ENCODE results near the gene LMTK3.
A peak's percentile ranks its signal among the peaks of the same experiment; 100 is the strongest.

Gene LMTK3

DNA sequence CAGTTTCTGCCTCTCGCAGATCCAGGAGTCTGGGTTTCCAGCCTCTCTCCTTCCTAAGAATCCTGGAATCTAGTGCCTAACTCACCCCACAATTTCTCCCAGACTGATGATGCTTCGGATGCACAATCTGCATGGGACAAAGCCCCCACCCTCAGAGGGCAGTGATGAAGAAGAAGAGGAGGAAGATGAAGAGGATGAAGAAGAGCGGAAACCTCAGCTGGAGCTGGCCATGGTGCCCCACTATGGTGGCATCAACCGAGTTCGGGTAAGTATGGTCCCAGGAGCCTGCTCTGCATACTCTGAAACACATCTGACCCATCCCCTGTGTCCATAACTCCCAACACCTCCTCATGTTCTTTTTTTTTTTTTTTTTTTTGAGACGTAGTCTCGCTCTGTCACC, 65.1 kb downstream of the LMTK3 start:
- peaks cover 45% of the 10 kb centered on the region for H3K36me3 Mint-ChIP-seq (ENCODE audit: low read depth)

DNA sequence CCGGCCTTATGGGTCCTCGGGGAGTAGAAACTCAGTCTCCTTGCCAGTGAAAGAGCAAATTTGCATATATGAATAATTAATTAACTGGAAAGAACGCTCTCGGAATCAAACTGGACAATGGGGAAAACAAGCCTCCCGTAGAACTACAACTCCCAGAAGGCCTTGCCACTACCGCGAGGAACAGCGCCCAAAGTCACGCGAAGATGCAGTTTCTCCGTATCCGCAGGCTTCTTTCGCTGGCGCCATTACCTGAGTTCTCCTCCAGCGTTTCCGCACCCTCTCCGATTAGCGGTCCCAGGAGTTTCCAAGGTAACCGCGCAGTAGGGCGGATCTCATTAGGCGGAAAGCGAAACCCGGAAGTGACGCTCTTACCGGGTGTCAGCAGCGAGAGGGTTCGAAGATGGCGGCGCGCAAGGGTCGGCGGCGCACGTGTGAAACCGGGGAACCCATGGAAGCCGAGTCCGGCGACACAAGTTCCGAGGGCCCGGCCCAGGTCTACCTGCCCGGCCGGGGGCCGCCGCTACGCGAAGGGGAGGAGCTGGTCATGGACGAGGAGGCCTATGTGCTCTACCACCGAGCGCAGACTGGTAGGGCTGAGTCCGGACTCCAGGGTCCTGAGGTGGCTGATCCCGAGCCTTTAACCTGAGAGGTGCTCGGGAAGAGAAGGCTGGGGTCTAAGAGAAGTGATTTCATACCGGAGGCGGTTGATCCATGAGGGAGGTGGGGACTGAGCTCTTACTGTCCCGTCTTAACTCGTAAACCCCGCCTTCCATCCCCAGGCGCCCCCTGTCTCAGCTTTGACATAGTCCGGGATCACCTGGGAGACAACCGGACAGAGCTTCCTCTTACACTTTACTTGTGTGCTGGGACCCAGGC, 65.8 kb downstream of the LMTK3 start, which contains the start of gene GRWD1:
Gene GRWD1 (plus strand): TSS at position 378 of the 876 bp plus-strand sequence. CDS start 23 bp downstream, at position 401.
- Mint-ChIP-seq H3K36me3 (ENCODE audit: low read depth) (peaks cover 37% of the 10 kb centered on the region), H3K27me3 (peaks cover 23% of the 10 kb centered on the region), H3K4me1 (ENCODE audit: low read depth) (peaks cover 38% of the 10 kb centered on the region), H3K9me3 (no peaks in the 10 kb centered on the region), H3K4me3 (peak within 1 kb of the TSS; percentile 88), H3K27ac (peak within 1 kb of the TSS; percentile 95)

More for the DNA sequence above, 65.1 kb downstream of the LMTK3 start:
- Mint-ChIP-seq H3K27ac (peak overlapping the region; percentile 95), H3K4me3 (peak overlapping the region; percentile 88), H3K27me3 (peaks cover 18% of the 10 kb centered on the region), H3K9me3 (no peaks in the 10 kb centered on the region), H3K4me1 (ENCODE audit: low read depth) (peaks cover 38% of the 10 kb centered on the region)

DNA sequence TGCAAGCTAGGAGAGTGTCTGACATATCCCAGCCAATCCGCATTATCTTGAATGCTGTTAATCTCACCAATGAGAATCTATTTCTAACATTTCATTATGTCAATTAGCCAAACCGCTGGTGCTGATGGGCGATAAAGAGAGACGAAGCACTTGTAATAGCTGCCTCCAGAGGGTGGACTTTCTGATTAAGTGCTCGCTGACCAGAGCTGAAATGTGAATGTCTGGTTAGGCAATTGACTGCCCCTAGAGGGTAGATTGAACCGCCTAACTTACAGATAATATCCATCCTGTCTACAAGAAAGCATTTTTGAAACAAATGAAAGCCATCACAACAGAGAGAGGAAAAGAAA, 66.4 kb downstream of the LMTK3 start:
- H3K36me3 Mint-ChIP-seq (ENCODE audit: low read depth), result peaks cover 34% of the 10 kb centered on the region

DNA sequence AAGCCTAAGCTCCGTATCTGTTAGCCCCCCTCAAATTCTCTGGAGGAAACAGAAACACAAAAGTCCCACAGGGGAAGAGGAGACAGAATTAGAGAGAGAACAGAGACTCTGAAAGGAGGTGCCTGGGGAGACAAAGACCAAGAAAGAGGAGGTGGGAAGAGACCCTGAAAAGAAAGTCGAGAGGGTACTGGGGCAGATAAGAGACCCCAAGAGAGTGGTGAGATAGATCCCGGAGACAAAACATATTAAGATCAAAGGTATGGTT, 66.8 kb downstream of the LMTK3 start:
- Mint-ChIP-seq H3K4me3 (peak overlapping the region; percentile 88), H3K4me1 (ENCODE audit: low read depth) (peaks cover 38% of the 10 kb centered on the region), H3K27me3 (peaks cover 27% of the 10 kb centered on the region), H3K27ac (peak overlapping the region; percentile 95), H3K9me3 (no peaks in the 10 kb centered on the region), H3K36me3 (ENCODE audit: low read depth) (peaks cover 34% of the 10 kb centered on the region)

More for the DNA sequence above, 66.4 kb downstream of the LMTK3 start:
- Mint-ChIP-seq H3K4me3 (peak overlapping the region; percentile 88), H3K27ac (peak overlapping the region; percentile 95), H3K4me1 (ENCODE audit: low read depth) (peaks cover 38% of the 10 kb centered on the region), H3K9me3 (no peaks in the 10 kb centered on the region), H3K27me3 (peaks cover 27% of the 10 kb centered on the region)

DNA sequence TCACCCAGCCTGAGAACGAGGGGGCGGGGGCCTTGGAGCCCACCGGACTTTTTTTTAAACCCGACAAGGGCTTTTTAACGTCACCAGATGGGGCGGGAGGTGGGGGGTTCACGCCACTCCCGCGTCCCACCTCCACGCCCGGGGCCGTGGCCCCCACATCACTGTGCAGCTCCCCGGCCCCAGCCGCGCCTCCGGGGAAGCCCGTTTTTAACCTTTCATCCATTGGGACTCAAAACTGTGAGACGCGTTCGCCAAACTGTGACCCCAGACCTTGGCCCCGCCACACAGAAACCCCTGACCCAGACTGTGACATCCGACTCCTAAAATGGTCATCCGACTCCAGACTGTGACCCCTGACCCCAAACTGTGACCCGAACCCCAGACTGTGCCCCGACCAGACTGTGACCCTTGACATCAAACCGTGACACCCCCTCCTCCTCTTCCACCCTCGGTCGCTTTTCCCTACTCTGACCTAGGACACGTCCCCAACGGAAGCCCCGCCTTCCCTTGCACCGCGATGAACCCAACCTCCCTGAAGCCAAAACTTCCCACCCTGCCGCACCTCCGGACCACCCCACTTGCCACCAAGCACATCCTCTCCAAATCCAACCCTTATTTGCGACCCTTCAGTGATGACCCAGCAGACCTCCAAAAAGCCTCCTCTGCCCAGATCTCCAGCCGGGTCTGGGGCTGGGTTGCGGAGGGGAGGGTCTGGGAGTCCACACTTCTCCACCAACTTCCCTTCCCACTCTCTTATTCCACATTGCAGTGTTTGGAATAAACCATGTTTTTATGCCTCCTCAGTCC, 67.3 kb downstream of the LMTK3 start:
- no peaks in the 10 kb centered on the region for H3K9me3 Mint-ChIP-seq
- H3K4me1 Mint-ChIP-seq (ENCODE audit: low read depth), result peaks cover 38% of the 10 kb centered on the region
- peaks cover 30% of the 10 kb centered on the region for H3K36me3 Mint-ChIP-seq (ENCODE audit: low read depth)
- peak overlapping the region; percentile 88 for H3K4me3 Mint-ChIP-seq
- H3K27ac Mint-ChIP-seq, result peak overlapping the region; percentile 95
- H3K27me3 Mint-ChIP-seq, result peaks cover 30% of the 10 kb centered on the region

DNA sequence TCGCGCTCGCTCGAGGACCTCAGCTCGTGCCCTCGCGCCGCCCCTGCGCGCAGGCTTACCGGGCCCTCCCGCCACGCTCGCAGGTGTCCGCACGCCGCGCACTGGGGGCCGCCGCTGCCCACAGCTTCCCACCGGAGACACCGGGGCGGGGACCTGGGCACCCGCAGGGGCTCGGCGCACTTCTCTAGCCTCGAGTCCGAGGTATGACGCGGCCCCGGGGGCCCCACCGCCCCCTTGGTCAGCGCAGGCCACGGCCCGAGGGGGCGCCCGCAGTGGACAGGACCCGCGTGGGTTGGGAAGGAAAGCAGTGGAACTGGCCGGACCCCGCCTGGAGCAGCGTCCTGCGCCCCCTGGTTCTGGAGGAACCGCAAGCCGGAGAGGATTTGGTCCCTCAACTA, 67.9 kb downstream of the LMTK3 start:
- no peak overlapping the region for H3K4me3 Mint-ChIP-seq
- peaks cover 38% of the 10 kb centered on the region for H3K4me1 Mint-ChIP-seq (ENCODE audit: low read depth)
- no peaks in the 10 kb centered on the region for H3K9me3 Mint-ChIP-seq
- peaks cover 33% of the 10 kb centered on the region for H3K27me3 Mint-ChIP-seq
- H3K36me3 Mint-ChIP-seq (ENCODE audit: low read depth), result peaks cover 24% of the 10 kb centered on the region
- H3K27ac Mint-ChIP-seq, result no peak overlapping the region

DNA sequence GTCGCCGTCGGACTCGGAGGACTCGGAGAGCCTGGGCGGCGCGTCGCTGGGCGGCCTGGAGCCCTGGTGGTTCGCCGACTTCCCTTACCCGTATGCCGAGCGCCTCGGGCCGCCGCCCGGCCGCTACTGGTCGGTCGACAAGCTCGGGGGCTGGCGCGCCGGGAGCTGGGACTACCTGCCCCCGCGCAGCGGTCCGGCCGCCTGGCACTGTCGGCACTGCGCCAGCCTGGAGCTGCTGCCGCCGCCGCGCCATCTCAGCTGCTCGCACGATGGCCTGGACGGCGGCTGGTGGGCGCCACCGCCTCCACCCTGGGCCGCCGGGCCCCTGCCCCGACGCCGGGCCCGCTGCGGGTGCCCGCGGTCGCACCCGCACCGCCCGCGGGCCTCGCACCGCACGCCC, 68.4 kb downstream of the LMTK3 start:
- Mint-ChIP-seq H3K27me3 (peaks cover 33% of the 10 kb centered on the region), H3K9me3 (no peaks in the 10 kb centered on the region)

DNA sequence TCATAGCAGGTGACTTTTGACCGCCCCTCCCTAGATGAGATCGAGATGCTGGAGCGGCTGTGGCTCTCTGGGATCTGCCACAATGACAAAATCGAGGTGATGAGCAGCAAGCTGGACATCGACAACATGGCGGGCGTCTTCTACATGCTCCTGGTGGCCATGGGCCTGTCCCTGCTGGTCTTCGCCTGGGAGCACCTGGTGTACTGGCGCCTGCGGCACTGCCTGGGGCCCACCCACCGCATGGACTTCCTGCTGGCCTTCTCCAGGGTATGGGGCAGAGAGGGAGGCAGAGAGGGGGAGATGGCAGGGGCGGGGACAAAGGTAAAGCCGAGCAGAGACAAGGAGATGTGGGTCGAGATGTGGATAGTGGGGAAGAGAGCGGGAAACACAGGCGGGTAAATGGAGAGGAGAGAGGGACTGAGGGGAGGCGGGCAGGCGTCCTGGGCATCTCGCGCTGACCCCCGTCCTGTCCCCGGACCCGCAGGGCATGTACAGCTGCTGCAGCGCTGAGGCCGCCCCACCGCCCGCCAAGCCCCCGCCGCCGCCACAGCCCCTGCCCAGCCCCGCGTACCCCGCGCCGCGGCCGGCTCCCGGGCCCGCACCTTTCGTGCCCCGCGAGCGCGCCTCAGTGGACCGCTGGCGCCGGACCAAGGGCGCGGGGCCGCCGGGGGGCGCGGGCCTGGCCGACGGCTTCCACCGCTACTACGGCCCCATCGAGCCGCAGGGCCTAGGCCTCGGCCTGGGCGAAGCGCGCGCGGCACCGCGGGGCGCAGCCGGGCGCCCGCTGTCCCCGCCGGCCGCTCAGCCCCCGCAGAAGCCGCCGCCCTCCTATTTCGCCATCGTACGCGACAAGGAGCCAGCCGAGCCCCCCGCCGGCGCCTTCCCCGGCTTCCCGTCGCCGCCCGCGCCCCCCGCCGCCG, 69.3 kb downstream of the LMTK3 start:
- Mint-ChIP-seq H3K36me3 (ENCODE audit: low read depth) (peaks cover 10% of the 10 kb centered on the region), H3K27me3 (peaks cover 40% of the 10 kb centered on the region), H3K4me3 (no peak overlapping the region), H3K4me1 (ENCODE audit: low read depth) (peaks cover 27% of the 10 kb centered on the region), H3K27ac (no peak overlapping the region), H3K9me3 (no peaks in the 10 kb centered on the region)

More for the DNA sequence above, 68.4 kb downstream of the LMTK3 start:
- H3K4me3 Mint-ChIP-seq, result no peak overlapping the region
- peaks cover 19% of the 10 kb centered on the region for H3K36me3 Mint-ChIP-seq (ENCODE audit: low read depth)
- H3K27ac Mint-ChIP-seq, result no peak overlapping the region
- peaks cover 36% of the 10 kb centered on the region for H3K4me1 Mint-ChIP-seq (ENCODE audit: low read depth)

DNA sequence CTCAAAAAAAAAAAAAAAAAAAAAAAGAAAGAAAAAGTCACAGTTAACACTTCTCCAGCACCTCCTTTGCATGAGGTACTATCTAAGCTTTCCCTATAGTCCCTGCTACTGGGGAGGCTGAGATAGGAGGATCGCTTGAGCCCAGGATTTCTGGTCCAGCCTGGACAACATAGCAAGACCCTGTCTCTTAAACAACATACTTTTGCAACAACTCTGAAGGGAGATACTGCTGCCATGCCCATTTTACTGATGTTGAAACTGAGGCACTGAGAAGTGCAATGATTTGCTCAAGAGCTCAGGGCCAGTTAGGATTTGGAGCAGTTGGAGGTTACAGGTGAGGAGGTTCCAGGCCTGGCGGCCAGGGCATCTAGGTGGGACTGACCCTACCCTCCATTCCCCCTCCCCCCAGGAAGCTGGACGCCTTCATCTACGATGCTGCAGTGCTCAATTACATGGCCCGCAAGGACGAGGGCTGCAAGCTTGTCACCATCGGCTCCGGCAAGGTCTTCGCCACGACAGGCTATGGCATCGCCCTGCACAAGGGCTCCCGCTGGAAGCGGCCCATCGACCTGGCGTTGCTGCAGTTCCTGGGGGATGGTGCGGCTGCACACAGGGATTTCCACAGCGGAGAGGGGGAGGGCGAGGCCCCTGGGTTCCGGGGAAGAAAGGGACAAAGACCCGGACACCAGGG, 70.1 kb downstream of the LMTK3 start:
- Mint-ChIP-seq H3K36me3 (ENCODE audit: low read depth) (peaks cover 7% of the 10 kb centered on the region), H3K4me3 (no peak overlapping the region), H3K27me3 (peaks cover 41% of the 10 kb centered on the region), H3K9me3 (no peaks in the 10 kb centered on the region), H3K27ac (no peak overlapping the region), H3K4me1 (ENCODE audit: low read depth) (peaks cover 24% of the 10 kb centered on the region)

DNA sequence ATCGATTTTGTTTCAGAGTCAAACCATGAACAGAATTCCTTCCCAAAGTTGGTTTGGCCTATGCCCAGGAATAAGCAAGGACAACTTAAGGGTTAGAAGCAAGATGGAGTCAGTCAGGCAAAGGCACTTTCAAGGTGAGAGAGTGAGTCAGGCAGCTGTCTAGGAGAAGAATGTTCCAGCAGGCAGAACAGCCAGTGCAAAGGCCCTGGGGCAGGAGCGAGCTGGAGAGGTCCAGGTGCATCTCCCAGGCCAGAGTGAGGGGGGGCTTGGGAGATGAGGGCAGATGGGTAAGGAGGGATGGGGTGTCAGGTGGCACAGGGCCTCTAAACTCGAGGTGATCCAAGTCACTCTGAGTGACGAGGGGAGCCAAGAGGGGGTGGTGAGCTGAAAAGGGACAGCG, 75.0 kb downstream of the LMTK3 start:
- no peaks in the 10 kb centered on the region for H3K9me3 Mint-ChIP-seq
- H3K4me1 Mint-ChIP-seq (ENCODE audit: low read depth), result no peaks in the 10 kb centered on the region
- H3K4me3 Mint-ChIP-seq, result no peak overlapping the region
- H3K27me3 Mint-ChIP-seq, result peaks cover 32% of the 10 kb centered on the region
- H3K27ac Mint-ChIP-seq, result no peak overlapping the region
- no peaks in the 10 kb centered on the region for H3K36me3 Mint-ChIP-seq (ENCODE audit: low read depth)
